Measurements from ENCODE around the gene CFAP20. TPM values are rescaled to one million over a fixed set of nuclear protein-coding genes. Genes with fewer than 3 reads are reported as not detected.
A peak's percentile ranks its signal among the peaks of the same experiment; 100 is the strongest.

The CFAP20 gene
- polyA plus RNA-seq, 3 donors, result 17.3 to 24.0 (median 18.8) TPM

DNA sequence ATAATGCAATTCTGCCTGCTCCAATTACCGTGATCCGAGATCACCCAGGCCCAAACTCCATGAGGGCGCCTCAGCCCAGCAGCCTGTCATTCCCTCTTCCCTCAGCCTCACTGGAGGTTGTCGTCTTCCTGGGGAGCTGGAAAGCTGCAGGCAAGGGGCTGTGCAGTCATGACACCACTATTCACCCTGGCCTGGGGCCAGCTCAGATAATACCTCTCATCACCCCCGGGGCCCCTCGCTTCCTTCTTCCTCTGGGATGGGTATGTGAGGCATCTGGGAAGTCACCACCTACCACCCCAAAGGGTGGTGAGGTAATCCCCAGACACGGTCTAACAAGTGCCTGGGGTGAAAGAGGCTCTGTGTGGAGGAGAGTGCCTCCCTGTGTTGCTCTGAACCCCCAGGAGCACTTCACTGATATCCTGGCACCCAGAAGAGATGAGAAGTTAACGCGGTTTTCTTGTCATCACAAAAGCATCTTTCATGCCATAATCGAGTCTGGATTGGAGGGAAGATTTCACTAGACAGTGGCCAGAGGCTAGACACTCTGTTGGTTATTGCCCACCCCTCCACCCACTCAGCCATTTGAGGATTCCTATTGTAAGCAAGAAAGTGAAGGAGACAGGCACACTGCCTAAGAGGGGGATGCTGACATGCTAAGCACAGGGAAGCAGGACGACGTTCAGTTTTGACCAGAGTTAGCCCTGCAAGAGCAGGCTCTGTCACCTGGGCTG, 18.4 kb downstream of the CFAP20 start:
- peaks cover 19 to 35% of the 10 kb centered on the region in 2 donors for H3K36me3 ChIP-seq (replicated peaks in 1 of 2; ENCODE audit: control insufficient read depth in 1 of 2, insufficient read depth in 2 of 2, low read length in 2 of 2)
- H2AFZ ChIP-seq (ENCODE audit: insufficient read depth, low read depth, low read length, poor library complexity, severe bottlenecking), result no peak overlapping the region
- H3K79me2 ChIP-seq (ENCODE audit: insufficient read depth, low read length), result no peaks in the 10 kb centered on the region
- no peaks in the 10 kb centered on the region for H4K20me1 ChIP-seq (ENCODE audit: insufficient read depth, low read length)
- H3K36me3 Mint-ChIP-seq, result peaks cover 32 to 38% of the 10 kb centered on the region in 2 donors
- H3K9me3 Mint-ChIP-seq, result peaks cover 0 to 3% (median 0%) of the 10 kb centered on the region in 7 donors
- H3K4me3 Mint-ChIP-seq, result no peak overlapping the region
- peaks cover 16% of the 10 kb centered on the region for H3K4me1 Mint-ChIP-seq
- no peak overlapping the region for H3K9ac ChIP-seq (ENCODE audit: insufficient read depth, low read length, poor library complexity, severe bottlenecking)
- H3K4me1 ChIP-seq (ENCODE audit: control insufficient read depth in 1 of 2, insufficient read depth in 2 of 2, low read length in 2 of 2), result peaks cover 0 to 6% of the 10 kb centered on the region in 2 donors
- H3K27me3 ChIP-seq (ENCODE audit: control insufficient read depth in 2 of 2, insufficient read depth in 2 of 2, low read length in 2 of 2), result no peaks in the 10 kb centered on the region
- H3K4me2 ChIP-seq (replicated peaks; ENCODE audit: extremely low read depth, low read length, poor library complexity, severe bottlenecking), result no peak overlapping the region
- H3K4me3 ChIP-seq (replicated peaks in 1 of 3; ENCODE audit: low read depth in 2 of 3, low read length in 3 of 3), result no peak overlapping the region
- intact Hi-C loops (cut with micrococcal nuclease), result no loop called here
- no peak for DNase-seq
- no peak overlapping the region for H3K27ac ChIP-seq (ENCODE audit: low read depth in 1 of 2, low read length in 2 of 2)
- WGBS (ENCODE audit: insufficient coverage), result 76% methylated on average over 7 of the region's 12 CpGs
- peak overlapping the region in 1 of 7 donors; percentile 72 for H3K27ac Mint-ChIP-seq
- TF ChIP-seq, protein P1, sequence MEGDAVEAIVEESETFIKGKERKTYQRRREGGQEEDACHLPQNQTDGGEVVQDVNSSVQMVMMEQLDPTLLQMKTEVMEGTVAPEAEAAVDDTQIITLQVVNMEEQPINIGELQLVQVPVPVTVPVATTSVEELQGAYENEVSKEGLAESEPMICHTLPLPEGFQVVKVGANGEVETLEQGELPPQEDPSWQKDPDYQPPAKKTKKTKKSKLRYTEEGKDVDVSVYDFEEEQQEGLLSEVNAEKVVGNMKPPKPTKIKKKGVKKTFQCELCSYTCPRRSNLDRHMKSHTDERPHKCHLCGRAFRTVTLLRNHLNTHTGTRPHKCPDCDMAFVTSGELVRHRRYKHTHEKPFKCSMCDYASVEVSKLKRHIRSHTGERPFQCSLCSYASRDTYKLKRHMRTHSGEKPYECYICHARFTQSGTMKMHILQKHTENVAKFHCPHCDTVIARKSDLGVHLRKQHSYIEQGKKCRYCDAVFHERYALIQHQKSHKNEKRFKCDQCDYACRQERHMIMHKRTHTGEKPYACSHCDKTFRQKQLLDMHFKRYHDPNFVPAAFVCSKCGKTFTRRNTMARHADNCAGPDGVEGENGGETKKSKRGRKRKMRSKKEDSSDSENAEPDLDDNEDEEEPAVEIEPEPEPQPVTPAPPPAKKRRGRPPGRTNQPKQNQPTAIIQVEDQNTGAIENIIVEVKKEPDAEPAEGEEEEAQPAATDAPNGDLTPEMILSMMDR (IDR thresholded peaks at IDR 0.05), result no peak
- no peaks in the 10 kb centered on the region for H3K9me3 ChIP-seq (replicated peaks in 1 of 2; ENCODE audit: control insufficient read depth in 1 of 2, insufficient read depth in 1 of 2, low read length in 2 of 2)
- peaks cover 2 to 3% (median 2%) of the 10 kb centered on the region in 3 donors for H3K27me3 Mint-ChIP-seq (ENCODE audit: low read depth in 3 of 3)

DNA sequence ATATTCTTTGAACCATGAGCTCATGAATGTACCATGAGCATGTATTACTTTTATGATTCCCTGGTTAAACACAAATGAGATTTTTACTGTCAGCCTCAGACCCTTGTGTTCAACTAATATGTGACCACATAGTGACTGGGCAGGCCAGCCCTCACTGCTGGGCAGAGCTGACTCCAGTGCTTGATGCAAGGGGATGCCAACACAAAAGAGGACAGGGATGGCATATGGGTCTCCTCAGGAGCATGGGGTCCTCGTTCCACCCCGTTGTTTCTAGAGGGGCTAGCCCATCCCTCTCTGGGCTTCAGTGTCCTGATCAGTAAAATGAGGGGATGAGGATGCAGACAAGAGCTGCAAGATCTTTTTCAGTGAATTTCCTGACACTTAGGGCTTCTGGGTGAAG, 19.3 kb downstream of the CFAP20 start:
- no peak for DNase-seq
- intact Hi-C loops (cut with micrococcal nuclease), result no loop called here
- Mint-ChIP-seq H3K27ac (peak overlapping the region in 1 of 7 donors; percentile 11), H3K36me3 (peaks cover 24 to 29% of the 10 kb centered on the region in 2 donors), H3K4me1 (peaks cover 21% of the 10 kb centered on the region), H3K9me3 (peaks cover 0 to 3% (median 0%) of the 10 kb centered on the region in 7 donors), H3K27me3 (ENCODE audit: low read depth in 3 of 3) (peaks cover 2 to 3% (median 2%) of the 10 kb centered on the region in 3 donors), H3K4me3 (no peak overlapping the region)
- H4K20me1 ChIP-seq (ENCODE audit: insufficient read depth, low read length), result no peaks in the 10 kb centered on the region
- WGBS (ENCODE audit: insufficient coverage), result no CpG with 5 or more reads among the region's 2 CpGs
- no peaks in the 10 kb centered on the region for H3K27me3 ChIP-seq (ENCODE audit: control insufficient read depth in 2 of 2, insufficient read depth in 2 of 2, low read length in 2 of 2)
- H3K9ac ChIP-seq (ENCODE audit: insufficient read depth, low read length, poor library complexity, severe bottlenecking), result no peak overlapping the region
- no peak overlapping the region for H3K4me3 ChIP-seq (replicated peaks in 1 of 3; ENCODE audit: low read depth in 2 of 3, low read length in 3 of 3)
- H3K4me2 ChIP-seq (replicated peaks; ENCODE audit: extremely low read depth, low read length, poor library complexity, severe bottlenecking), result no peak overlapping the region
- peaks cover 0 to 10% of the 10 kb centered on the region in 2 donors for H3K4me1 ChIP-seq (ENCODE audit: control insufficient read depth in 1 of 2, insufficient read depth in 2 of 2, low read length in 2 of 2)
- no peak overlapping the region for H3K27ac ChIP-seq (ENCODE audit: low read depth in 1 of 2, low read length in 2 of 2)
- H3K9me3 ChIP-seq (replicated peaks in 1 of 2; ENCODE audit: control insufficient read depth in 1 of 2, insufficient read depth in 1 of 2, low read length in 2 of 2), result no peaks in the 10 kb centered on the region
- H3K79me2 ChIP-seq (ENCODE audit: insufficient read depth, low read length), result no peaks in the 10 kb centered on the region
- H3K36me3 ChIP-seq (replicated peaks in 1 of 2; ENCODE audit: control insufficient read depth in 1 of 2, insufficient read depth in 2 of 2, low read length in 2 of 2), result peaks cover 11 to 27% of the 10 kb centered on the region in 2 donors
- TF ChIP-seq, protein P1 (IDR thresholded peaks at IDR 0.05), result no peak
- H2AFZ ChIP-seq (ENCODE audit: insufficient read depth, low read depth, low read length, poor library complexity, severe bottlenecking), result no peak overlapping the region

Measured in CD14-positive monocyte (primary cell).